ENCODE measurements around the gene EDN1.

The EDN1 gene

GRCh38 chr6:12276930-12277315, 13.2 kb upstream of the EDN1 start:
- in situ Hi-C loops (cut with HindIII; ENCODE audit: low sequenced_read_pairs): no loop called here
- H3K4me3 ChIP-seq (ENCODE audit: low read depth, low read length): no peak overlapping the region
- TF ChIP-seq, protein P1, sequence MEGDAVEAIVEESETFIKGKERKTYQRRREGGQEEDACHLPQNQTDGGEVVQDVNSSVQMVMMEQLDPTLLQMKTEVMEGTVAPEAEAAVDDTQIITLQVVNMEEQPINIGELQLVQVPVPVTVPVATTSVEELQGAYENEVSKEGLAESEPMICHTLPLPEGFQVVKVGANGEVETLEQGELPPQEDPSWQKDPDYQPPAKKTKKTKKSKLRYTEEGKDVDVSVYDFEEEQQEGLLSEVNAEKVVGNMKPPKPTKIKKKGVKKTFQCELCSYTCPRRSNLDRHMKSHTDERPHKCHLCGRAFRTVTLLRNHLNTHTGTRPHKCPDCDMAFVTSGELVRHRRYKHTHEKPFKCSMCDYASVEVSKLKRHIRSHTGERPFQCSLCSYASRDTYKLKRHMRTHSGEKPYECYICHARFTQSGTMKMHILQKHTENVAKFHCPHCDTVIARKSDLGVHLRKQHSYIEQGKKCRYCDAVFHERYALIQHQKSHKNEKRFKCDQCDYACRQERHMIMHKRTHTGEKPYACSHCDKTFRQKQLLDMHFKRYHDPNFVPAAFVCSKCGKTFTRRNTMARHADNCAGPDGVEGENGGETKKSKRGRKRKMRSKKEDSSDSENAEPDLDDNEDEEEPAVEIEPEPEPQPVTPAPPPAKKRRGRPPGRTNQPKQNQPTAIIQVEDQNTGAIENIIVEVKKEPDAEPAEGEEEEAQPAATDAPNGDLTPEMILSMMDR (IDR thresholded peaks at IDR 0.05; ENCODE audit: low read depth, low read length): no peak
- no peak for DNase-seq (ENCODE audit: low read depth, low spot score)

GRCh38 chr6:12277386-12277785, 12.8 kb upstream of the EDN1 start:
- in situ Hi-C loops (cut with HindIII; ENCODE audit: low sequenced_read_pairs): no loop called here
- TF ChIP-seq, protein P1 (IDR thresholded peaks at IDR 0.05; ENCODE audit: low read depth, low read length): no peak
- no peak for DNase-seq (ENCODE audit: low read depth, low spot score)
- no peak overlapping the region for H3K4me3 ChIP-seq (ENCODE audit: low read depth, low read length)

DNA sequence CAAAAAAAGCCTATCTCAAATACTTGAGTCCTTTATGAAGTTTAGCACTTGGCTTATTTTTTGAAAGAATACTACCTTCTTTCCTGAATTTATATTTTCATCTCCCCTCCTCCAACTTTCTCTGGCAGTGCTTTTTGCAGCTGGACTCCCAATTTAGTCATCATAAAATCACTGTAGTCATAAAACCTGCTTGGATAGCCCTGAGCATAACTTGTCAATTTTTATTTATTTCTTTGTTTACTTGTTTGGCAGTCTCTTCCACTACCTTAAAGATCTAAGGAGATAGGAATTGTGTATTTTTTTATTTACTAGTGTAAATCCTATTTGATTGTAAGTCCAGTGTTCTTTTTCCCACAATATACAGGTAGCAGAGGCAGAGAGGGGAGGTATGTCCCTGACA, 11.2 kb upstream of the EDN1 start:
- in situ Hi-C loops (cut with HindIII; ENCODE audit: low sequenced_read_pairs): no loop called here
- no peak for DNase-seq (ENCODE audit: low read depth, low spot score)
- H3K4me3 ChIP-seq (ENCODE audit: low read depth, low read length): no peak overlapping the region
- TF ChIP-seq, protein P1 (IDR thresholded peaks at IDR 0.05; ENCODE audit: low read depth, low read length): no peak

GRCh38 chr6:12279322-12280091, 10.7 kb upstream of the EDN1 start:
- DNase-seq (ENCODE audit: low read depth, low spot score): no peak
- in situ Hi-C loops (cut with HindIII; ENCODE audit: low sequenced_read_pairs): no loop called here
- TF ChIP-seq, protein P1 (IDR thresholded peaks at IDR 0.05; ENCODE audit: low read depth, low read length): no peak
- H3K4me3 ChIP-seq (ENCODE audit: low read depth, low read length): no peak overlapping the region

DNA sequence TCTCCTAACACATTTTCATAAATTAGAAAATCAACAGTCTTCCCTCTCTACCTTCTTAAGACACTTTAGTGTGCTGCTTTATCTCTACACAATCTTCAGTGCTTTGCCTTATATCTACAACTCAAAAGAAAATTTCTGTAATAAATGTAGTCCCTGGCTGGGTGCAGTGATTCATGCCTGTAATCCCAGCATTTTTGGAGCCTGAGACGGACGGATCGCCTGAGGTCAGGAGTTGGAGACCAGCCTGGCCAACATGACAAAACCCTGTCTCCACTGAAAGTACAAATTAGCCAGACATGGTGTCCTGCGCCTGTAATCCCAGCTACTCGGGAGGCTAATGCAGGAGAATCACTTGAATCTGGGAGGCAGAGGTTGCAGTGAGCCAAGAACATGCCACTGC, 9.7 kb upstream of the EDN1 start:
- DNase-seq (ENCODE audit: low read depth, low spot score): peak; percentile 36
- in situ Hi-C loops (cut with HindIII; ENCODE audit: low sequenced_read_pairs): no loop called here
- H3K4me3 ChIP-seq (ENCODE audit: low read depth, low read length): no peak overlapping the region
- TF ChIP-seq, protein P1 (IDR thresholded peaks at IDR 0.05; ENCODE audit: low read depth, low read length): no peak

- DNase-seq (ENCODE audit: low read depth, low spot score): no peak
- TF ChIP-seq, protein P1 (IDR thresholded peaks at IDR 0.05; ENCODE audit: low read depth, low read length): no peak
- in situ Hi-C loops (cut with HindIII; ENCODE audit: low sequenced_read_pairs): no loop called here
Observed at GRCh38 chr6:12280902-12281301, 9.3 kb upstream of the EDN1 start.

More at GRCh38 chr6:12280902-12281301, 9.3 kb upstream of the EDN1 start:
- H3K4me3 ChIP-seq (ENCODE audit: low read depth, low read length): no peak overlapping the region

All from astrocyte of the spinal cord (primary cell).